Ovary (tissue), 9 donors: Measurements from ENCODE around the gene RCN1. TPM values are rescaled to one million over a fixed set of nuclear protein-coding genes. Genes with fewer than 3 reads are reported as not detected.
"Not testable (repeated sequence)": the region's sequence is repeated elsewhere in the genome, so short reads cannot be mapped to it uniquely, and the experiment has no call there.

Experiments used
- DNase-seq, 5 donors: peaks; one replicate each; pipeline ENCODE4 v3.0.0-alpha.2; 2019 to 2020
- H3K27ac ChIP-seq, 2 donors: fragments of 200-600 bp; one replicate each; pipeline versions ENCODE4 v1.5.1 to v1.8.0; 2019 to 2022
- H3K27me3 ChIP-seq: fragments of 200-600 bp; one replicate; pipeline ENCODE4 v1.8.0; 2022
- H3K36me3 ChIP-seq: fragments of 200-600 bp; sonication (generic); one replicate; pipeline ENCODE4 v1.5.1; 2019
- H3K4me1 ChIP-seq: one replicate; pipeline ENCODE4 v1.8.1; 2013; ENCODE audit warnings: mild to moderate bottlenecking, moderate library complexity; ENCODE audit not compliant: insufficient read depth
- H3K4me3 ChIP-seq: fragments of 200-600 bp; sonication (generic); one replicate; pipeline ENCODE4 v1.5.1; 2017
- H3K9me3 ChIP-seq, 2 donors: fragments of 200-600 bp in 1 of 2; sonication (generic) in 1 of 2; one replicate each; pipeline versions ENCODE4 v1.5.1 to v1.8.1; 2013 to 2019; ENCODE audit warnings: mild to moderate bottlenecking in 1 of 2, moderate library complexity in 1 of 2
- EP300 ChIP-seq: sonication (generic); formaldehyde crosslinking; IDR thresholded peaks from one replicate; pipeline ENCODE4 v1.6.1; 2017; ENCODE audit warnings: antibody characterized with exemption
- POLR2A ChIP-seq: fragments of 450-650 bp; IDR thresholded peaks from one replicate; pipeline ENCODE4 v1.6.1; 2017; ENCODE audit warnings: antibody characterized with exemption, mild to moderate bottlenecking, moderate library complexity
- WGBS, 3 donors: extraction: QIAGEN DNeasy Blood & Tissue Kit in 1 of 3; methylation state at CpG; one replicate each; pipeline versions ENCODE4 v1.1.5 to v1.1.7; 2013 to 2017; 5-methylcytosine and 5-hydroxymethylcytosine counted together
- intact Hi-C, 4 donors: fragments of 100-400 bp; cut with DNase I; formaldehyde crosslinking; loops; one replicate each; pipeline versions ENCODE4 v1.11.0 to v1.15.1; 2022 to 2023
- polyA plus RNA-seq, 2 donors: library from polyadenylated mRNA; stranded (reverse); fragments of 200-250 nt in 1 of 2; fragments of 350-450 nt in 1 of 2; fragmentation: Illumina TruSeq in 1 of 2; extraction: RNeasy Lipid Tissue Mini Kit (QIAGEN cat#74804) in 1 of 2; gene quantifications; one replicate each; pipeline ENCODE4 v1.2.3, GENCODE V29; 2013 to 2014
- total RNA-seq, 7 donors: library from RNA; depleted of rRNA in 2 of 7; stranded (reverse); fragments of >200 nt in 2 of 7; fragmentation: NEBNext Ultra II Directional in 3 of 7; extraction: Animal tissue kit (Norgen Biotek cat#: 25700) in 3 of 7; gene quantifications; one replicate each; pipeline versions ENCODE4 v1.1.0 to v1.2.4, GENCODE V29; 2016 to 2023
- TF ChIP-seq, protein P1 (sequence below), 3 donors: fragments of 450-650 bp in 2 of 3; fragments of 200-600 bp in 1 of 3; IDR thresholded peaks; one replicate each; pipeline versions ENCODE4 v1.5.1 to v1.8.0; 2016 to 2022; ENCODE audit warnings: antibody characterized with exemption in 3 of 3, mild to moderate bottlenecking in 1 of 3
- donor health status: DM: no; HTN: no; CAD: no; lungs with moderate emphysema.
- donor health status: DM: no; HTN: no; CAD: no.
- donor health status: Bipolar disorder and iron deficiency.
- donor health status: DM: yes; HTN: yes; CAD: no.
- donor health status: DM: no; HTN: no; CAD: no.
- donor health status: DM: yes; HTN: yes; CAD: no.

Gene RCN1
- total and polyA plus RNA-seq, 9 donors: 49.7 to 221 (median 89.6) TPM

DNA sequence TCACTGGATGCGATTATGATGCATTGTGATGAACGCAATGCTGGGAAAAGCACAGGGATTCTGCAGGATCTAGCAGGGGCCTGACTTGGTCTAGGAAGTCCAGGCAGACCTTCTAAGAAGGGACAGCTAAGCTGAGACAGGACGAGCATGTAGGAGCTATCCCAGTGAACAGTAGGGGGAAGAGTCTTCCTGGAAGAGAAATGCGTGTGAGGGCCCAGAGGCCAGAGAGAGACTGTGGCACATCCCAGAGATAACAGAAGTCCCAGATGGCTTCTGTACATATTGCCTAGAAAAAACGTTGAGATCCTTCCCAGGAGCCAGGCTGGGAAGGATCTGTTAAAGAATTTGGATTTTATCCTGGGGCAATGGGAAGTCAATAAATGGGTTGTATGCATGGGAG, 24.6 kb downstream of the RCN1 start:
- no peaks in the 10 kb centered on the region for H3K36me3 ChIP-seq
- no peak overlapping the region for H3K4me3 ChIP-seq
- intact Hi-C loops: no loop called here
- TF ChIP-seq POLR2A (no peak), EP300 (no peak)
- TF ChIP-seq, protein P1, sequence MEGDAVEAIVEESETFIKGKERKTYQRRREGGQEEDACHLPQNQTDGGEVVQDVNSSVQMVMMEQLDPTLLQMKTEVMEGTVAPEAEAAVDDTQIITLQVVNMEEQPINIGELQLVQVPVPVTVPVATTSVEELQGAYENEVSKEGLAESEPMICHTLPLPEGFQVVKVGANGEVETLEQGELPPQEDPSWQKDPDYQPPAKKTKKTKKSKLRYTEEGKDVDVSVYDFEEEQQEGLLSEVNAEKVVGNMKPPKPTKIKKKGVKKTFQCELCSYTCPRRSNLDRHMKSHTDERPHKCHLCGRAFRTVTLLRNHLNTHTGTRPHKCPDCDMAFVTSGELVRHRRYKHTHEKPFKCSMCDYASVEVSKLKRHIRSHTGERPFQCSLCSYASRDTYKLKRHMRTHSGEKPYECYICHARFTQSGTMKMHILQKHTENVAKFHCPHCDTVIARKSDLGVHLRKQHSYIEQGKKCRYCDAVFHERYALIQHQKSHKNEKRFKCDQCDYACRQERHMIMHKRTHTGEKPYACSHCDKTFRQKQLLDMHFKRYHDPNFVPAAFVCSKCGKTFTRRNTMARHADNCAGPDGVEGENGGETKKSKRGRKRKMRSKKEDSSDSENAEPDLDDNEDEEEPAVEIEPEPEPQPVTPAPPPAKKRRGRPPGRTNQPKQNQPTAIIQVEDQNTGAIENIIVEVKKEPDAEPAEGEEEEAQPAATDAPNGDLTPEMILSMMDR (IDR thresholded peaks at IDR 0.05): no peak
- WGBS, 3 donors: 70 to 74% (median 71%) methylated on average over 5 of the region's 5 CpGs
- peaks cover 1% of the 10 kb centered on the region for H3K4me1 ChIP-seq
- no peak overlapping the region for H3K27ac ChIP-seq
- no peaks in the 10 kb centered on the region for H3K27me3 ChIP-seq
- no peak for DNase-seq
- H3K9me3 ChIP-seq: no peaks in the 10 kb centered on the region

DNA sequence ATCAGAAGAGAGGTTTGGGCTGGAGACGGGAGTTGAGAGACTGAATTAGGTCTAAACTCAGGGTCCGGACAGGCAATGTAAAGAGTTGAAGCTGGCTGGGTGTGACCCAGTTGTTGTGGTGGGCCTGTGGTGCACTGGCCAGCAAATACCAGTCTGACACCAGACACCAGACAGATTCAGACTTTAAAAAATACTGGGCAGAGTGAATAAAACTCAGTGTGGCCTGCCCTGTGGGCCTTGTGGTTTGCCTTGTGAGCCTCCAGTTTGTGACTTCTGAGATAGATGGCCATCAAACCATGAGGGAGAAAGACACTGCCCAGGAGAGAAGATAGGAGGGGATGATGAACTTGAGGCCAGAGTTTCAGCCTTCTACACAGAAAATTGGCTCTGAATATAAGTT, 25.8 kb downstream of the RCN1 start:
- intact Hi-C loops: no loop called here
- Histone ChIP-seq H3K4me1 (peaks cover 1% of the 10 kb centered on the region), H3K27me3 (no peaks in the 10 kb centered on the region), H3K4me3 (no peak overlapping the region), H3K27ac (no peak overlapping the region), H3K9me3 (no peaks in the 10 kb centered on the region), H3K36me3 (no peaks in the 10 kb centered on the region)
- TF ChIP-seq POLR2A (no peak), EP300 (no peak)
- TF ChIP-seq, protein P1 (IDR thresholded peaks at IDR 0.05): no peak
- 86 to 99% (median 93%) methylated on average over 2 of the region's 2 CpGs for WGBS, 3 donors
- no peak for DNase-seq

DNA sequence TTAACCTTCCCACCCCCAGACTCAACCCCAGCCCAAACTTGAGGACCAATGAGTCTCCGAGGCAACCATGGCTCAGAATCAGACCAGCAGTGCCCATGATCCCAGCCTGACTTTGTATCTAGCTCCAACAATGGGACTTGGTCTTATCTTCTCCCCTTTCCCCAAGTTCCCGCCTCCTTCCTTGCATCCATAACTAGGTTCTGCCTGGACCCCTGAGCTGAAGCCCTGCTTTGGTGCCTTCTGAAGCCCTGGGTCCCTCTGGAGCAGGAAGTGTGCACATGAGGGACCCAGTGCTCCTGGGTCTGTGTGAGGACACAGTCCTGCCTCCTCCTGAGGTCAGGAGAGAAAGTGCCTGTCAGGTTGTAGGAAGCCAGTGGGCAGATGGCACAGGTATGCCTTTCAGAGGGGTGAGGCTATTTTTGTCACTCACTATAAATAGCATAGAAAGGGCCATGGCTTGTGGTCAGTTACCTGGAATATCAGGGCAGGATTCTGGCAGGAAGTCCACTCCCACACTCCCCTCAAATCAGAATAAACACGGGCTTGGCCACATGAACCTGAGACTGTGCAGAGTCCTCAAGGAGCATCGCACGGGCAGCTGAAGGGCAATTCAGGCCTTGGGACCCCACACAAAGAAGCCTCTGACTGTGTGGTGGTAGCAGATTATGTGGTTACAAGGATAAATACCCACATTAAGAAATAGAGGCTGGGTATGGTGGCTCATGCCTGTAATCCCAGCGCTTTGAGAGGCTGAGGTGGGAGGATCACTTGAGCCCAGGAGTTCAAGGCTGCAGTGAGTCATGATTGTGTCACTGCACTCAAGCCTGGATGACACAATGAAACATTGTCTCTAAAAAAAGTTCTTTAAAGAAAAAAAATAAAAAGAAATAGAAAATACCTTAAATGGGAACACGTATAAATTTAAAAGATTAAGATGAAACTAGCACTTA, 27.4 kb downstream of the RCN1 start:
- H3K9me3 ChIP-seq: no peaks in the 10 kb centered on the region
- no peaks in the 10 kb centered on the region for H3K27me3 ChIP-seq
- 64 to 76% (median 71%) methylated on average over 7 of the region's 7 CpGs for WGBS, 3 donors
- no peak overlapping the region for H3K27ac ChIP-seq
- H3K36me3 ChIP-seq: no peaks in the 10 kb centered on the region
- no peak overlapping the region for H3K4me3 ChIP-seq
- H3K4me1 ChIP-seq: no peaks in the 10 kb centered on the region
- intact Hi-C loops: no loop called here
- TF ChIP-seq, protein P1 (IDR thresholded peaks at IDR 0.05): no peak
- TF ChIP-seq POLR2A (no peak), EP300 (no peak)
- no peak for DNase-seq

- WGBS, 3 donors: 90 to 92% (median 91%) methylated on average over 5 of the region's 5 CpGs
- H3K27me3 ChIP-seq, H3K4me3 ChIP-seq, intact Hi-C loops, H3K4me1 ChIP-seq, H3K36me3 ChIP-seq, H3K9me3 ChIP-seq, DNase-seq, H3K27ac ChIP-seq: not testable (repeated sequence)
These were observed 28.3 kb downstream of the RCN1 start for GRCh38 chr11:32119139-32119538.

DNA sequence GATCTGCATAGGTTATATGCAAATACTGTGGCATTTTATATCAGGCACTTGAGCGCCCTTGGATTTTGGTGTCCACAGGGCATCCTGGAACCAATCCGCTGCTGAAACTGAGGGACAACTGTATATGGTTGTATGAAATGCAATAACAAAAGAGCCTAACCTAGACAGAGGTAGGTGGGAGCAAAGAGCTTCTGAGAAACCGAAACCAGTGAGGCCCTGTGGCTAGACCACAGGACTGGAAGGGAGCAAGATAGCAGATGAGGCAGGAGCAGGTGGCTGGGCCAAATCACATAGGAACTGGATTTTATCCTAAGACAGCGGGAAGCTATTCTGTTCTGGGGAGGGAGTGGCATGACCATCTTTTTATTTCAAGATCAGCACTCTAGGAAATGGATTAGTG, 30.1 kb downstream of the RCN1 start:
- Histone ChIP-seq H3K9me3 (no peaks in the 10 kb centered on the region), H3K36me3 (no peaks in the 10 kb centered on the region), H3K4me1 (no peaks in the 10 kb centered on the region), H3K27me3 (no peaks in the 10 kb centered on the region), H3K27ac (no peak overlapping the region), H3K4me3 (no peak overlapping the region)
- intact Hi-C loops: no loop called here
- TF ChIP-seq EP300 (no peak), POLR2A (no peak)
- TF ChIP-seq, protein P1 (IDR thresholded peaks at IDR 0.05): no peak
- 87 to 96% (median 91%) methylated on average over 4 of the region's 4 CpGs for WGBS, 3 donors
- DNase-seq: no peak
